ENCODE data around the gene FAR2.

DNA sequence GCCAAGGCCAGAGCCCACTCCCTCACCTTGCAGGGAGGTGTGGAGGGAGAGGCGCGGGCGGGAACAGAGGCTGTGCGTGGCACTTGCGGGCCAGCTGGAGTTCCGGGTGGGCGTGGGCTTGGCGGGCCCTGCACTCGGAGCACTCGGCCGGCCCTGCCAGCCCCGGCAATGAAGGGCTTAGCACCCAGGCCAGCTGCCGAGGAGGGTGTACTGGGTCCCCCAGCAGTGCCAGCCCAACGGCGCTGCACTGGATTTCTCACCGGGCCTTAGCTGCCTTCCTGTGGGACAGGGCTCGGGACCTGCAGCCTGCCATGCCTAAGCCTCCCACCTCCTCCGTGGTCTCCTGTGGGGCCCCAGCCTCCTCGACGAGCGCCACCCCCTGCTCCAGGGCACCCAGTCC is 107.5 kb downstream of the FAR2 start:
- no peak for TF ChIP-seq POLR2A (IDR thresholded peaks at IDR 0.05)
- TF ChIP-seq, protein P1, sequence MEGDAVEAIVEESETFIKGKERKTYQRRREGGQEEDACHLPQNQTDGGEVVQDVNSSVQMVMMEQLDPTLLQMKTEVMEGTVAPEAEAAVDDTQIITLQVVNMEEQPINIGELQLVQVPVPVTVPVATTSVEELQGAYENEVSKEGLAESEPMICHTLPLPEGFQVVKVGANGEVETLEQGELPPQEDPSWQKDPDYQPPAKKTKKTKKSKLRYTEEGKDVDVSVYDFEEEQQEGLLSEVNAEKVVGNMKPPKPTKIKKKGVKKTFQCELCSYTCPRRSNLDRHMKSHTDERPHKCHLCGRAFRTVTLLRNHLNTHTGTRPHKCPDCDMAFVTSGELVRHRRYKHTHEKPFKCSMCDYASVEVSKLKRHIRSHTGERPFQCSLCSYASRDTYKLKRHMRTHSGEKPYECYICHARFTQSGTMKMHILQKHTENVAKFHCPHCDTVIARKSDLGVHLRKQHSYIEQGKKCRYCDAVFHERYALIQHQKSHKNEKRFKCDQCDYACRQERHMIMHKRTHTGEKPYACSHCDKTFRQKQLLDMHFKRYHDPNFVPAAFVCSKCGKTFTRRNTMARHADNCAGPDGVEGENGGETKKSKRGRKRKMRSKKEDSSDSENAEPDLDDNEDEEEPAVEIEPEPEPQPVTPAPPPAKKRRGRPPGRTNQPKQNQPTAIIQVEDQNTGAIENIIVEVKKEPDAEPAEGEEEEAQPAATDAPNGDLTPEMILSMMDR (IDR thresholded peaks at IDR 0.05): no peak
